Stimulated activated CD4-positive, alpha-beta T cell treated with anti-CD3 and anti-CD28 coated beads, Interleukin-2, amount 100 ng/mL, for 4 hours (primary cell): ENCODE data around the gene SCD.
"Not testable (repeated sequence)": the region's sequence is repeated elsewhere in the genome, so short reads cannot be mapped to it uniquely, and the experiment has no call there.

Experiments
- DNase-seq: peaks from one replicate; pipeline ENCODE4 v3.0.0-alpha.2; 2020; ENCODE audit warnings: low read depth

SCD gene

DNA sequence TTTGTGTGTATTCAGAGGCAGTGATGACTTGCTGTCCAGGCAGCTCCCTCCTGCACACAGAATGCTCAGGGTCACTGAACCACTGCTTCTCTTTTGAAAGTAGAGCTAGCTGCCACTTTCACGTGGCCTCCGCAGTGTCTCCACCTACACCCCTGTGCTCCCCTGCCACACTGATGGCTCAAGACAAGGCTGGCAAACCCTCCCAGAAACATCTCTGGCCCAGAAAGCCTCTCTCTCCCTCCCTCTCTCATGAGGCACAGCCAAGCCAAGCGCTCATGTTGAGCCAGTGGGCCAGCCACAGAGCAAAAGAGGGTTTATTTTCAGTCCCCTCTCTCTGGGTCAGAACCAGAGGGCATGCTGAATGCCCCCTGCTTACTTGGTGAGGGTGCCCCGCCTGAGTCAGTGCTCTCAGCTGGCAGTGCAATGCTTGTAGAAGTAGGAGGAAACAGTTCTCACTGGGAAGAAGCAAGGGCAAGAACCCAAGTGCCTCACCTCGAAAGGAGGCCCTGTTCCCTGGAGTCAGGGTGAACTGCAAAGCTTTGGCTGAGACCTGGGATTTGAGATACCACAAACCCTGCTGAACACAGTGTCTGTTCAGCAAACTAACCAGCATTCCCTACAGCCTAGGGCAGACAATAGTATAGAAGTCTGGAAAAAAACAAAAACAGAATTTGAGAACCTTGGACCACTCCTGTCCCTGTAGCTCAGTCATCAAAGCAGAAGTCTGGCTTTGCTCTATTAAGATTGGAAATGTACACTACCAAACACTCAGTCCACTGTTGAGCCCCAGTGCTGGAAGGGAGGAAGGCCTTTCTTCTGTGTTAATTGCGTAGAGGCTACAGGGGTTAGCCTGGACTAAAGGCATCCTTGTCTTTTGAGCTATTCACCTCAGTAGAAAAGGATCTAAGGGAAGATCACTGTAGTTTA lies 15.8 kb downstream of the SCD start:
- no peak for DNase-seq

DNA sequence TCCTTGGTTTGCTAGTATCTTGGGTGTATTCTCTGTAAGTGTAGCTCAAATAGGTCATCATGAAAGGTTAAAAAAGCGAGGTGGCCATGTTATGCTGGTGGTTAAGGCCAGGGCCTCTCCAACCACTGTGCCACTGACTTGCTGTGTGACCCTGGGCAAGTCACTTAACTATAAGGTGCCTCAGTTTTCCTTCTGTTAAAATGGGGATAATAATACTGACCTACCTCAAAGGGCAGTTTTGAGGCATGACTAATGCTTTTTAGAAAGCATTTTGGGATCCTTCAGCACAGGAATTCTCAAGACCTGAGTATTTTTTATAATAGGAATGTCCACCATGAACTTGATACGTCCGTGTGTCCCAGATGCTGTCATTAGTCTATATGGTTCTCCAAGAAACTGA lies 17.1 kb downstream of the SCD start:
- DNase-seq = no peak

DNA sequence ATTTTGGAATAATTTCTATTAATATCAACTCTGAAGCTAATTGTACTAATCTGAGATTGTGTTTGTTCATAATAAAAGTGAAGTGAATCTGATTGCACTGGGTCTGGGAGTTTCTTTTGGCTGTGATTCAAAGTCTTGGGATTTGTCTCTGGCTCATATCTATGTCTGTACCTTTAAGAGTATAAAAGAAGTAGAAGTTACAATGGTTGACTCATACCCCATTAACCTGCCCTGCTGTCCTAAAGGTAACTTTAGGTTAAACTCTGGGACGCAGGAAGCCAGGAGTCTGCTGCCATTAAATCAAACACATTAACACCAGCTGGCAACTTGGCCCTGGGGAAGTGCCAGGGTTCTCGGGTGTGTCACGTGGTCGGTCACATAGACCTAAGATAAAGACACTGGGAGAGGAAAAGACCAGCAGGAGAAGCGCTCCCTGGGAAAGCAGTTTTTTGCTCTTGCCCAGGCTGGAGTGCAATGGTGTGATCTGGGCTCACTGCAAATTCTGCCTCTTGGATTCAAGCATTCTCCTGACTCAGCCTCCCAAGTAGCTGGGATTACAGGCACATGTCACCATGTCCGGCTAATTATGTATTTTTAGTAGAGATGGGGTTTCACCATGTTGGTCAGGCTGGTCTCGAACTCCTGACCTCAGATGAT lies 17.8 kb downstream of the SCD start:
- no peak for DNase-seq

DNA sequence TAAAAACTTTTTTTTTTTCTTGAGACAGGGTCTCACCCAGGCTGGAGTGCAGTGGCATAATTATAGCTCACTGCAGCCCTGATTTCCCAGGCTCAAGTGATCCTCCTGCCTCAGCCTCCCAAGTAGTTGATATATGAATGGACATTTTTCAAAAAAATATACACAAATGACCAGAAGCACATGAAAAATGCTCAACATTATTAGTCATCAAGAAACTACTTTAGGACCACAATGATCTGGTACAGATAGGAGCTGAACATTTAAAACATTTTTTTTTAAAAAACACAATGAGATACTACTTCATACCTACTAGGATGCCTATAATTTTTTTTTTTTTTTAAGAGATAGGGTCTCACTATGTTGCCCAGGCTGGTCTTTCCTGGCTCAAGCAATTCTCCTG lies 21.7 kb downstream of the SCD start:
- DNase-seq = no peak

DNA sequence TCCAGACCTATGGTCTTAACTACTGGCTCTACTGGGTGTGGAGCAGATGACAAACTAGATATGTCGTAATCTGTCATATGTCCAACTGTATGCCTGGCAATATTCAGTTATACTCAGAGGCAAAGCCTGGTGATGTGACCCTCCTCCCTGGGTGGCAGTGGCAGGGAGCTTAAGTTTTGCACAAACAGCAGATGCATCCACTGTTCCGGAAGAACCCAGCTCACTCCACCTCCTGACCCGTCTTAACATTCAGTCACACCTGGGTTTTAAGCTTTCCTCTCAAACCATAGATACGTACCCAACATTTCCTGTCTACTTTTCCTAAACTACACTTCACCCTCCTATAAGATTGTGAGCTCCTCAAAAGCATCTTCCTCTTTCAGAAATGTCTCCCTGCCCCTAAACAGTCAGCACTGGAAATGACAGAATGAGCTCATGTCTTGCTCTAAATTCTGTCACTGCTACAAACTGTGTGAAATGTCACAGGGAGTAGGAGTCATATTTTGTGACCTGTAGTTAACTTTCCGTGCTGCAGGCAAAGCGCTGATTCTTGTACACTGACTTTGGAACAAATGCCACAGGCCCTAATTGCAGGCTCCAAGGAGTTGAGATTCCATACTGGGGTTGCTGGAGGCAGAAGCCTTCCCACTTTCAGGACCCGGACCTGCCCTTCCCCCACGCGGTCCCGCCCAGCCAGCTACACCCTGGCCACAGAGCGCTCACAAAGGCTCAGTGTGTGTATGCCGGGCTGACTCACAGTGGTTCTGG lies 23.9 kb downstream of the SCD start:
- no peak for DNase-seq

DNA sequence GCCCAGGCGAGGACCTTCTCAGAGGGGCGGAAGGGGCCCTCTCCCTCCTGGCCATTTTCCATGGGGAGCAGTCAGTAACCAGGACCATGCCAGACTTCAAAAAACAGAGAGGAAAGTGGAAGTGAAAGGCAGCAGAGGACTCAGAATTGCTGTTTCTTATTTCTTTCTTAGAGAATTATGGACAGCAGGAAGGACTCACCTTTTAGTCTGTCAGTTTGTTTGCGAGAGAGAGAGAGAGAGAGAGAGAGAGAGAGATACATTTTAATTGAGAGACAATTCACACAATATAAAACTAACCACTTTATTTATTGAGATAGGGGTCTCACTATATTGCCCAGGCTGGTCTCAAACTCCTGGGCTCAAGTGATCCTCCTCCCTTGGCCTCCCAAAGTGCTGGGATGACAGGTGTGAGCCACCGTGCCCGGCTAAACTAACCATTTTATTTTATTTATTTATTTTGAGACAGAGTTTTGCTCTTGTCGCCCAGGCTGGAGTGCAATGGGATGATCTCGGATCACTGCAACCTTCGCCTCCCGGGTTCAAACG lies 24.5 kb downstream of the SCD start:
- no peak for DNase-seq

DNA sequence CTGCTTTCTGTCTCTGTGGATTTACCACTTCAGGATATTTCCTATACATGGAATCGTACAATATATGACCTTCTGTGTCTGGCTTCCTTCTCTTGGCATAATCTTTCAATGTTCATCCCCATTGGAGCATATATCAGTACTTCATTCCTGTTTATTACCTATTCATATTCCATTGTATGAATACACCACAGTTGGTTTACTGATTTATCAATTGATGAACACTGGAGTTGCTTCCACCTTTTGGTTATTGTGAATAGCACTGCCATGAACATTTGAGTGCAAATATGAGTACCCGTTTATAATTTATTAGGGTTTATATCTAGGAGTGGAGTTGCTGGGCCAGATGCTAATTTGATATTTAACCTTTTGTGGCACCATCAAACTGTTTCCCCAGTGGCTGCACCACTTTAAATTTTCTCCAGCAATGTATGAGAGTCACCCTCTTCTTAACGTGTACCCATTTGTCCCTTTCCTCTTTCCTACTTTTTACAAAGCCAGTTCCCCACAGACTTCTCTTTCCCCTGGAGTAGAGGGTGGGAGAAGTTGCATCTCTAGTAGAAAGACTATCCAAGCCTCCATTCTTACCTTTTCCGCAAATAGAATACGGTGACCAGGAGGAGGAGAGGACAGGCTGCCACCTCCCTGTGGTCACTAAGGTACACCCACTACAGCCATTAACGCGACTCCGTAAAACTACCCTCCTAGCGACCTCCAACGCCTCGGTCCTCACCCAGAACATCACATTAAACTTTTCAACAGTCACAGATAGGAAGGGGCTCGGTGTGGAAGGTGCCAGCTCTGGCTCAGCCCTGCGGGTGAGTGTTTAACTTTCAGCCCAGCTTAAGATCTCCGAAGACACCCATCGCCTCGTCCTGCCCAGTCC lies 25.6 kb downstream of the SCD start:
- no peak for DNase-seq

DNA sequence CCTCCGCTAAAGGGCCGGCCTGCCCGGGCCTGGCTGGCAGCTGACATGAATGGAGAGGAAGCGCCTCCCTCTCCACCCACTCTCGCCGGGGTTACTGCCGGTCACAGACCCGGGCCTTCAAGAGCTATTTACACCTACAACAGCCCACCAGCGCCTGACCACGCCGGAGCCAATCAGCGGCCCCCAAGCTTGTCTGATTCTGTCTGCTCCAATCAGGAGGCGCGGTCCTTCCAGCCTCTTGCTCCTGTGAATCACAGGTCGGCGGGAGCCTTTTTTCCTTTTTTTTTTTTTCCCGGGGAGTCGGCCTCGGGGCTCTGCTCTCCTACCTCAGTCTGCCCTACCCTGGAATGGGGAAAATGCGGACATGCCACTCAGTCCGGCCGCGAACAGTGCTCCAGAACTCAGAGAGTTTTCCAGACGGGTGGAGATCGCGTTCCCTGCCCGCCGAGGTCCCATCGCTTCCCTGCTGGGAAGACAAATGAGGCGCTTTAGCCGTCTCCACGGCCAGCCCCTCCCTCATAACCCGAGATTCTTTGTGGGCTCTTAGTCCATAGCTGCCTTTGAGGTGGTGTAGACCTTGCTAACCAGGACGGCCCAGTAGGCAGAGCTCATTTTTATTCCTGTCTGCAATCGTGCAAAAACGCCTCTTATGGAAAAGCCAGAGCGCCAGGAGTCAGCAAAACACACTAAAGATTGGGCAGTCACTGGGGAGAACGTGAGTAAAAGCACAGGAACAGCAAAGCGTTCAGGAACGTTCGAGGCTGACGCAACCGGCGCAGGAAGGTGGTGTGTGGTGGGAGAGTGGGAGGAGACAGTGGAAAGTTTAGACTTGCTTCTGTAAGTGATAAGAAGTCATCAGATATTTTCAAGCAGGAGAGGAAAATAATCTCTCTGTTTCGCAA lies 26.5 kb downstream of the SCD start:
- DNase-seq = peak; percentile 78

DNA sequence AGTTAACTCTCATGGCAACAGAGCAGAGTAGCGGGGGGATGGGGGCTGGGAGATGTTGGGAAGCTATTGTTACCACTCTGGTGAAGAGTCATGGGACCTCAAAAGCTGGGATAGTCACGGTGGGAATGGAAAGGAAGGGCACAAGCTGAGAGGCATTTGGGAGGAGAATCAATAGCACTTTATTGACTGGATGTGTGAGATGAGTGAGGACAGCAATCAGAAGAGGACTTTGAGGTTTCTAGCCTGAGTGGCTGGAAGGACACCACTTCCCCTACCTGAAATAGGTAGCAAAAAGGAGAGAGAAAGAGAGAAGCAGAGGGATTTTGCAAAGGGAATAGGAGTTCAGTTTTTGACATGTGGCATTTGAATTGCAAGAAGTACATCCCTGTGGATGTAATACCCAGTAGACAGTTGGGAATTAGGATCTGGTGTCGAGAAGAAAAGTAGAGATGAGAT lies 27.2 kb downstream of the SCD start:
- no peak for DNase-seq

DNA sequence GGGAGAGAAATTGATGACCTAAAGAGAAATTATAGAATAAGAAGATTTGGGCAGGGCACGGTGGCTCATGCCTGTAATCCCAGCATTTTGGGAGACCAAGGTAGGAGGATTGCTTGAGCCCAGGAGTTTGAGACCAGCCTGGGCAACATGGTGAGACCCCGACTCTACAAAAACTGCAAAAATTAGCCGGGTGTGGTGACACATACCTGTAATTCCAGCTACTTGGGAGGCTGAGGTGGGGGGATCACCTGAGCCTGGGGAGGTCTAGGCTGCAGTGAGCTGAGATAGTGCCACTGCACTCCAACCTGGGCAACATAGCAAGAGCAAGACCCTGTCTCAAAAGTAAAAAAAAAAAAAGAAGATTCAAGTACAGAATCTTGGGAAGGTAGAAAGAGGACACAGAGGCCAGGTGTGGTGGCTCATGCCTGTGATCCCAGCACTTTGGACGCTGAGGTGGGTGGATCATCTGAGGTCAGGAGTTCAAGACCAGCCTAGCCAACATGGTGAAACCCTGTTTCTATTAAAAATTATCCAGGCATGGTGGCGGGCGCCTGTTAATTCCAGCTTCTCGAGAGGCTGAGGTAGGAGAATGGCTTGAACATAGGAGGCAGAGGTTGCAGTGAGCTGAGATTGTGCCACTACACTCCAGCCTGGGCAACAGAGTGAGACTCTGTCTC lies 27.8 kb downstream of the SCD start:
- DNase-seq = not testable (repeated sequence)

DNA sequence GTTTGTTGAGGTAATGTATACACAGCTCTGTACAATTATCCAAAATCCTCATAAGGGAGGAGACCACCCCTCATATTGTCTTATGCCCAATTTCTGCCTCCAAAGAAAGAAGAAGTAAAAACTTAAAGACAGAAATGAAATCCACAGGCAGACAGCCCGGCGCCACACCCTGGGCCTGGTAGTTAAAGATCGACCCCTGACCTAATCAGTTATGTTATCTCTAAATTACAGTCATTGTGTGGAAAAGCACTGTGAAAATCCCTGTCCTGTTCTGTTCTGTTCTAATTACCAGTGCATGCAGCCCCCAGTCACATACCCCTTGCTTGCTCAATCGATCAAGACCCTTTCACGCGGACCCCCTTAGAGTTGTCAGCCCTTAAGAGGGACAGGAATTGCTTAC lies 29.6 kb downstream of the SCD start:
- DNase-seq = not testable (repeated sequence)

DNA sequence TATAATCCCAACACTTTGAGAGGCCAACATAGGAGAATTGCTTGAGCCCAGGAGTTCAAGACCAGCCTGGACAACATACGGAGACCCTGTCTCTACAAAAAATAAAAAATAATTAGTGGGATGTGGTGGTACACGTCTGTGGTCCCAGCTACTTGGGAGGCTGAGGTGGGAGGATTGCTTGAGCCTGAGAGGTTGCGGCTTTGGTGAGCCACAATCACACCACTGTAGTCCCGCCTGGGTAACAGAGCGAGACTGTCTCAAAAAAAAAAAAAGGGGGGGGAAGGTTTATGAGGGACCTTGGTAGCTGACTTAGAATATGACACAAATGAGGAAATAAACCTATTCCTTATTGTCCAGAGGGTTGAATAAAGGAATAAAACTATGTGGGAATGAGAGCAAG lies 30.8 kb downstream of the SCD start:
- DNase-seq = no peak

DNA sequence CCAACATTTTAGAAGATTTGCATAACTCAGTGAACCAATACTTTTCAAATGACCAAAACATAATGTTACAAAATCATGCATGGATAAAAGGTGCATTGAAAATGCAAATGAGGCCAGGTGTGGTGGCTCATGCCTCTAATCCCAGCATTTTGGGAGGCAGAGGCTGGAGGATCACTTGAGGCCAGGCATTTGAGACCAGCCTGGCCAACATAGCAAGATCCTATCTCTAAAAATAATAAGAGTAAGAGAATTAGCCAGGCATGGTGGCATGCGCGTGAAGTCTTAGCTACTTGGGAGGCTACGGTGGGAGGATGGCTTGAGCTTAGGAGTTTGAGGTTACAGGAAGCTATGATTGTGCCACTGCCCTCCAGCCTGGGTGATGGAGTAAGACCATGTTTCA lies 33.4 kb downstream of the SCD start:
- no peak for DNase-seq

DNA sequence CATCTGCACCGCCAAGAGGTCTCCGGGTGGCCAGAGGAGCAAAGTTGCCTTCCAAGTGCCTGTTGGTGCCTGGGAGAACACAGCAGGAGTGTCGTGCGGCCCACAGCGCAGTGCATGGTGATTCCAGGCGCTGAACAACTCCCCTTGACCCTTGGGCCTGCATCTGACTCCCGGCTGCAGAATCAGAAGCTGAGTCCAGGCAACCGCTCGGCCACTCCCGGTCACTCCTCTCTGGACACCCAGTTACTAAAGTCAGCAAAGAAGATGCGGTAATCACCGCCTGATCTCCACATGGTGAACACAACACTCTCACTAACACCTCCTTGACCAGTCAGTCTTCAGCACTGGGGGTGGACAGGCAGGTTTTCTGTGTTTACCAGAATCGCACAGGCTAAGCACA lies 35.5 kb downstream of the SCD start:
- DNase-seq = no peak

DNA sequence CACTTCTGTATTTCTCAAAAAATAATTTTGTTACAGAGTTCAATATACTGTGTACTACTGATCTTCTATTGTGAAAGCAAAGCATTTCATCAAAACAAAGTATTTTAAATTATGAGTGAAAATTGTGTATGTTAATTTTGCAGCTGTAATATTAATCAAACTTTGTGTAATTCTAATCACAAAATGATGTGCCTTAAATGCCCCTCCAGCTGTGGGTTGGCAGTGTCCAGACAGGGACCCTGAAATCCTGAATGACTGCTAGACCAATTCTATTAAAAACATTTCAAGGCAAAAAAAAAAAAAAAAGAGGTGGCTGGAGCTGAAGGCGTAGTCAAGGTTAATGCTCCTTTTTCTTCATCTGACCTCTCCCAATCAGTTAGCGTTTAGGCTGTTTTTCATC lies 36.2 kb downstream of the SCD start:
- DNase-seq = no peak

DNA sequence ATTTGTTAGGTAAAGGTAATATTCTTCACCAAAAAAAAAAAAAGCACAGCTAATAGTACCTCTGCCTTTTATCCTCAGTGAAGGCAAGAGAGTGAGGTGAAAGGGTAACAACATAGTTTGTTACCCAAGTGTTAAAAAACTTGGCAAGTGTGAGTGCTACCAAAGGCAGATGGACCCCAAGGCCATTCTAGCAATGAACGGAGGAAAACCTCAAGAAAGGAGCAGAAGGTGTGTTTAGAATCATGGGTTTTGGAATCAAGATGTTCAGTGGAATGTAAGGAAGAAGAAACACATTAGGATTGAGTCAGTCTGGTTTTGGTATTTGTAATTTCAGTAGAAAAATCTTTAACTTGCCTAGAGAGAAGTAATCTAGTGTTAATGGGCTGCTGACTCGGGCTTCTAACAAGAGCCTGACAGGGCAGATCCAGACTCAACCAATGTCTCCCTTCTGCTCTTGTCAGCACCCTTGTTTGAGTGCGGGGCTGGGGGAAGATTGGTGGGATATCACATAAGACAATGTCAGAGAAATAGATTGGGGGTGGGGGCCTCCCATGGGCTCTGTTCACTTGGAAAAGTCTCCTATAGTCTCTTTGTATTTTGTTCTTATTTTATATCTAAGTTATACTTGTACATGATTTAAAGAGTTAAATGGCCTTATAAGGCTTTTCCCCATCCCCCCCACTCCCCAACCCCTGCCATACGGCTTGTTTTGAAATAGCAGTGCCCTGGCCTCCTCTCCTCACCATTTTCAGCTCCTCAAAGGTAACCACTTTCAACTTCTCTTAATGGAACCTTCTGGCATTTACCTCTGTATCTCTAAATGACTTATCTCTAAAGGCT lies 44.4 kb downstream of the SCD start:
- no peak for DNase-seq

DNA sequence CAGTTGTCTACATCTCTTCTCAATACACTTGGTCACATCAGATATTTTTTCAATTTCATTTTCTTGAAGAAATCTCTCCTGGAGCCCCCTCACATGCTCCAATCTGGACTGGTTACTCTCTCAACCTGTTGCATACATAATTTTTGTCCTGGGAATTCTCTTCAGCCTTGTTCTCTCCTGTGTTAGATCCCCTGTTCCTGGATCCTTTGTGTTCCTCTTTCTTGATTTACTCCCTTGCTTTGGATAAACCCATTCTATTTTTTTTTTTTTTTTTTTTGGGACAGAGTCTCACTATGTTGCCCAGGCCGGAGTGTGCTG lies 45.6 kb downstream of the SCD start:
- DNase-seq = no peak

DNA sequence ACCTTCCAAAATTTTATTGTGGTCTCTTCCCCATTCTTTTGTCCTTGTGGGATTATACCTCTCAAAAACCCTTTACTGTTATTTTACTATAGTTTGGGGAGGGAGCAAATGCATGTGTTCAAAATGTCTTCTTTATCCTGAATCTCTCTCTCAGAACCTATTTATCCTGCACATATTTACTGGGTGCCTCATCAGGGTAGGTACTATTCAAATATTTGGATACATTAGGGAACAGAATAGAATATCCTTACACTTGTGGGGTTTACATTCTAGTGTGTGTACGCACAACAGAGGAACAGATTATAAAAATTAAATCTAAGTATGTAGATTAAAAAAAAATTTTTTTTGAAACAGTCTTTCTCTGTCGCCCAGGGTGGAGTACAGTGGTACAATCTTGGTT lies 48.6 kb downstream of the SCD start:
- DNase-seq = no peak

DNA sequence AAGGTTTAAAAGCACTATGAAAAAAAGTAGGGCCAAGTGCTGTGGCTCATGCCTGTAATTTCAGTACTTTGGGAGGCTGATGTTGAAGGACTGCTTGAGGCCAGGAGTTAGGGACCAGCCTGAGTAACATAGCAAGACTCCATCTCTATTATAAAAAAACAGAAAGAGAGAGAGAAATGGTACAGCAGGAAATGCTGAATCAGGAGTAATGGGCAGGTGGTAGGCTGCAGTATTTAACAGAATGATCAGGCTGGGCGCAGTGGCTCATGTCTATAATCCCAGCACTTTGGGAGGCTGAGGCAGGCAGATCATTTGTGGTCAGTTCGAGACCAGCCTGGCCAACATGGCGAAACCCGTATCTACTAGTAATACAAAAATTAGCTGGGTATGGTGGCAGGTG lies 49.6 kb downstream of the SCD start:
- DNase-seq = no peak
